Pulmonary artery endothelial cell (primary cell): ENCODE results near the gene GABBR2. TPM values are rescaled to one million over a fixed set of nuclear protein-coding genes. Genes with fewer than 3 reads are reported as not detected.
A peak's percentile ranks its signal among the peaks of the same experiment; 100 is the strongest.

ENCODE experiments used
- DNase-seq: peaks from one replicate; pipeline ENCODE4 v3.0.0-alpha.2; 2011; ENCODE audit warnings: low read depth, low spot score
- total RNA-seq: library from RNA; depleted of rRNA; stranded (reverse); fragments of >200 nt; gene quantifications from 2 replicates; pipeline ENCODE4 v1.2.3, GENCODE V29; 2014

GABBR2 gene
- total RNA-seq, 1 donor from 2014 or later, result 23.3 TPM

- DNase-seq, result no peak
Measured at GRCh38 chr9:98351370-98351769, 357.4 kb downstream of the GABBR2 start.

GRCh38 chr9:98347642-98348041 is 361.1 kb downstream of the GABBR2 start:
- DNase-seq, result no peak

- no peak for DNase-seq
Measured at GRCh38 chr9:98345011-98345410, 363.7 kb downstream of the GABBR2 start.

- DNase-seq, result no peak
Measured at GRCh38 chr9:98344581-98344980, 364.2 kb downstream of the GABBR2 start.

- no peak for DNase-seq
Measured at GRCh38 chr9:98342820-98343210, 365.9 kb downstream of the GABBR2 start.

- DNase-seq, result no peak
Measured at GRCh38 chr9:98342098-98342819, 366.5 kb downstream of the GABBR2 start.

GRCh38 chr9:98341157-98342097 is 367.3 kb downstream of the GABBR2 start:
- no peak for DNase-seq

- DNase-seq, result no peak
Measured at GRCh38 chr9:98339987-98340800, 368.5 kb downstream of the GABBR2 start.

GRCh38 chr9:98335661-98336060 is 373.1 kb downstream of the GABBR2 start:
- no peak for DNase-seq

GRCh38 chr9:98334796-98335195 is 373.9 kb downstream of the GABBR2 start:
- DNase-seq, result no peak

- DNase-seq, result peak; percentile 96
Measured at GRCh38 chr9:98333703-98334582, 374.8 kb downstream of the GABBR2 start.

- DNase-seq, result peak; percentile 81
Measured at GRCh38 chr9:98332405-98332831, 376.3 kb downstream of the GABBR2 start.

GRCh38 chr9:98331536-98332259 is 377.0 kb downstream of the GABBR2 start:
- DNase-seq, result no peak

GRCh38 chr9:98330831-98331230 is 377.9 kb downstream of the GABBR2 start:
- DNase-seq, result no peak

GRCh38 chr9:98329904-98330303 is 378.8 kb downstream of the GABBR2 start:
- no peak for DNase-seq

- no peak for DNase-seq
Measured at GRCh38 chr9:98329281-98329680, 379.5 kb downstream of the GABBR2 start.

- DNase-seq, result no peak
Measured at GRCh38 chr9:98328770-98329169, 380.0 kb downstream of the GABBR2 start.

GRCh38 chr9:98328141-98328540 is 380.6 kb downstream of the GABBR2 start:
- DNase-seq, result no peak

- no peak for DNase-seq
Measured at GRCh38 chr9:98327249-98327561, 381.5 kb downstream of the GABBR2 start.
